Measurements from ENCODE around the gene VAV2.

VAV2 gene

DNA sequence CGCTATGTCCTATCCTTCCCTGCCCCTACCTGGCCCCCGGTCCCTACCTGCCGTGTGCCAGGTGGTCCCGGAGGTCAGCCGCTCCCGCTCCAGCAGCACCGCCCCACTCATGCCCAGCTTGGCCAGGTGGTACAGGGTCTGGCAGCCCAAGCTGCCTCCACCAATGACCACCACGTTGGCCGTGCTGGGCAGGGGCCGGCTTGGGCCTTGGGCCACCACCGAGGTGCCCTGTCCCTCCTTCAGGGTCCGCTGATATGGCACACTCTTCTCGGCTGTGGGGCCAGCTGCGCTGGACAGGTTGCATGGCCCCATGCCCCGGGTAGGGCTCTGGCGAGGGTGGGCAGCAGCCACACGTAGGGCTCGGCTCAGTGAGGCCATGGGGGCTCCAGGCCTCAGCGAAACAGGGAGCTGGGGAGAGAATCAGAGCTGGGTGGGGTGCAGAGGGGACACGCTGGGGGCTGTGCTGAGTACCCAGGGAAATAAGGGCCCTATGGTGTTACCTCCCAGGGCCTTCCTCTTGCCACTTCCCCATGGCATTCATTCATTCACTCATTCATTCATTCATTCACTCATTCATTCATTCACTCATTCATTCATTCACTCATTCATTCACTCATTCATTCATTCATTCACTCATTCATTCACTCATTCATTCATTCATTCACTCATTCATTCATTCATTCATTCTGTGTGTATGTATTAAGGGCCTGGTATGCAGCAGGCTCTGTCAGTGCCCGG, 258.2 kb downstream of the VAV2 start:
- no peak for DNase-seq (ENCODE audit: low read depth in 2 of 3, low spot score in 2 of 3)

DNA sequence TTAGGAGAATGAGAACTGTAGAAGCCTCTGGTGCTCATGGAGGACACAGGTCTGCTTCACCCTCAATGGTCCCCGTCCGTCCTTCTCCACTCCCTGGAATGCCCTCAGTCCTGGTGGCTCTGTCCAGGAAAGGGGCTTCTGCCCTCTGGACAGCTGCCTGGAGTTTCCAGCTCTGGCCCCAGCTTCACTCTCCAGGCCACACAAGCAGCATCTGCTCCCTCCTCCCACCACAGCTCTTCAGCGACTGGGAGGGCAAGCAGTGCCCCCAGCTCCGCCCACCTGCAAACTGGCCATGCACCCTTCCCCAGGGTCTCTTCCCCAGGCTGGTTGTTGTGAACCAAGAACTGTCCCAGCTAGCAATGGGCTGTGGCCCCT, 258.7 kb downstream of the VAV2 start:
- DNase-seq (ENCODE audit: low read depth in 2 of 3, low spot score in 2 of 3), result no peak

DNA sequence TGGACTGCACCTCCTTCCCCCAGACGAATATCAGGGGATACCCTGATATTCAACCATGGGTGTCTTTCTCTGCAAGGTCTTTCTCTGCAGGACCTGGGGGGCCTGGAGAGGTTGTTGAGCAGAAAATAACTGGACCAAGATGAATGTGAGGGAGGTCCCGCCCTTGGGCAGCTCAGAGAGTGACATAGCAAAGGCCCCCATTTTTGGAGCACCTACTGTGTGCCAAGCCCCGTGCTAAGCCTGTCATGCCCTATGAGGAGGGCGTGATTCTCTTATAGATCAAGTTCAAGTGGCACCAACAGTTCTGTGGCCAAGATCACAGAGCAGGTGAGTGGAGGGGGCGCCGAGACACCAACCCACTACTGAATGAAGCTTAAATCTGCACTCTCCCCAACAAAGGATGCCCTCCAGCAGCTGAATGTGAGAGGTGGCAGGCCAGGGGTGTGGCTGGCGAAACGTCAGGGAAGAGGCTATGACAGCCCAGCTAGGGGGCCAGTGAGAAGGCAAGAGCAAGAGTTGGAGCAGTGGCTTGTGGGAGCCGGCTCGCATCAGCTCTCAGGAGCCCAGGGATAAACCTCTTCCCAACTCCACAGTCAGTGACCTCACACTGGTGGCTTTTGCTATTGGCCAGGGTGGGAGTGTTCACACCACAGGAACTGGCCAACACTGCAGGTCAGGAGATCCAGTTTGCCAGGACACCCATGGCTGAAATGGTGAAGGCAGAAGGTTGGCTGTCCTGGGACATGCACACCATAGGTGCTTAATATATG, 259.3 kb downstream of the VAV2 start:
- no peak for DNase-seq (ENCODE audit: low read depth in 2 of 3, low spot score in 2 of 3)

DNA sequence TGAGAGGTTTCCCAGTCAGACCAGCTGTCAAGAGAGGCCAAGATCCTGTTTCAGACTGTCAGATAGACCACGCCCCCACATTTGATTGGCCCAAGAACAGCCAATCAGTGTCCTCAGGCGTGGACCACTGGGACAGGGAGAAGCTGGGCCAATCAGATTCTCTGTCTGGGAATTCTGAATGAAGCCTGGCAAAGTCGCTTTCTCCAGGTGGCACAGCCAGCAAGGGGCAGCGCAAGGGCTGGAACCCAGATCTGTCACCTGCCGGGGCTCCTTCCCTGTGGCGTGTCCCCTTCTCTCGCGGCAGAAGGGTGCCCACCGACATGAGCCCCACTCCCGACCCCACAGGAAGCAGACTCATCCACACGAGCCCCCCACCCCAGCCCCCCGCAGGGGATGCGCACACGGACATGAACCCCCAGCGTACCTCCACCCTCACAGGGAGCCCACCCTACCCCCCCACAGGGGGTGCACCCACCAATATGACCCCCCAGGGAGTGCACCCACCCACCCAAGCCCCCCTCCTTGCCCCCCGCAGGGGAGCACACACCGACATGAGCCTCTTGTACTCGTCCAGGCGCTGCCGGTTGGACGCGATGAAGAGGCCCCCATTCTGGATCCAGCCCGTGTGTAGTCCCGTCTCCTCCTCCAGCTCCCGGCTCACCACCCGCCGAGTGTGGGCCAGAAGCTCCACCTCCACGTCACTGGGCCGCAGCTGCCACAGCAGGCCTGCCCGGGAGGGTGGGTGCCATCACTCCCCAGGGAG, 260.1 kb downstream of the VAV2 start:
- no peak for DNase-seq (ENCODE audit: low read depth in 2 of 3, low spot score in 2 of 3)

DNA sequence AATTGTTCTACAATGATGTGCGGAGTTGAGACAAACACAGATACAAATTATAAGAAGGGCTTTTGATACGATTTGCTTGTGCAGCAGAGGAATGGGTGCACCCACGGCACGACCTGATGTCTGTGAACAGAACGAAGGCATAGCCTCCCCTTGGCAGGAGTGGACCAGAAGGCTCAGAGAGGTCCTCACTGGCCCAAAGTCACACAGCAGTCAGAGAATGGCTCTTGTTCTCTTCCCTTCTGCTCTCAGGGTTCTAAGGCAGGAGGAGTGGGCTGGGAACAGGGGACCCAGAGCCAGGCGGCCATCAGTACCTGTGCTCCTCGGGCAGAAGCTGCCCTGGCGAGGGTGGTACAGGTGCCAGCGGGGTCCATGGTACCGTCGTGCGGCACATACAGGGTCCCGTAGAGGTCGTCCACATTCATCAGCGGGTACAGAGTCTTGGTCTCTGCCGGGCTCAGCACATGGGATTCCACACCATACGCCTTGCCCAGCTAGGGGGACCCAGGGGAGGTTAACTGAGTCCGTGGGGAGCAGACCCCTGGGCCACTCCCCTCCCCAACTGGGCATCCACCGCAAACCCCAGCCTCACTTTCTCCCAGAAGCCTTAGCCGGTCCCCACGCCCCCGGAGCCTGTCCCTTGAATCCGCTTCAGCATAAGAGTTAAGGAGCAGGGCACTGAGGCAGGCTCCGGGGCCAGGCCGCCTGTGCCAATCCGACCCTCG, 261.0 kb downstream of the VAV2 start:
- no peak for DNase-seq (ENCODE audit: low read depth in 2 of 3, low spot score in 2 of 3)

DNA sequence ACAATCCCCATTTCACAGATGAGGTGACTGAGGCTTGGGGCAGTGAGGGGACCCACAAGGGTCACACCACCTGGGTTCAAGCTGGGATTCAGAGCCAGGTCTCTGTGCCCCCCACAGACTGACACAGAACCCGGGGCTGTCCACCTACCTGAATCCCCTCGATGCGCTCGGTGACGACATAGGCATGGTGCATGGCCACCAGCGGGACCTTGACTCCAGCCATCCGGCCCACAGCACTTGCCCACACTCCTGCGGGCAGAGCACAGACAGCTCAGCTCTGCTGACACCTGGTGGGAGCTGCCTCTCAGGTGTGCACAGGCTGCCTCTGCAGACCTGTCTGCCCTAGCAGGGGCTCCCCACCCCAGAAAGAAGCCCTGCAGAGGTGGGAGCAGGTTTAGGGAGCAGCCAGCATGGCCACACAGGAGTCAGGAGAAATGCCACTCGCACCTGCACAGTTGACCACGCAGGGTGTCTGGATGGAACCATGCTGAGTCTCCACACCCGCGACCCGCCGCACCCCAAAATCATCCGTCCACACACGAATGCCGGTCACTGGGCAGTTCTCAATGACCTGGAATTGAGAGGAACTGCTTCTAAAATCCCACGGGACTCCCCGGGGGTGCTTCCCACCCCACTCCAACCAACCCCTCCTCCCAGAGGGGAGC, 262.4 kb downstream of the VAV2 start:
- DNase-seq (ENCODE audit: low read depth in 2 of 3, low spot score in 2 of 3), result no peak

DNA sequence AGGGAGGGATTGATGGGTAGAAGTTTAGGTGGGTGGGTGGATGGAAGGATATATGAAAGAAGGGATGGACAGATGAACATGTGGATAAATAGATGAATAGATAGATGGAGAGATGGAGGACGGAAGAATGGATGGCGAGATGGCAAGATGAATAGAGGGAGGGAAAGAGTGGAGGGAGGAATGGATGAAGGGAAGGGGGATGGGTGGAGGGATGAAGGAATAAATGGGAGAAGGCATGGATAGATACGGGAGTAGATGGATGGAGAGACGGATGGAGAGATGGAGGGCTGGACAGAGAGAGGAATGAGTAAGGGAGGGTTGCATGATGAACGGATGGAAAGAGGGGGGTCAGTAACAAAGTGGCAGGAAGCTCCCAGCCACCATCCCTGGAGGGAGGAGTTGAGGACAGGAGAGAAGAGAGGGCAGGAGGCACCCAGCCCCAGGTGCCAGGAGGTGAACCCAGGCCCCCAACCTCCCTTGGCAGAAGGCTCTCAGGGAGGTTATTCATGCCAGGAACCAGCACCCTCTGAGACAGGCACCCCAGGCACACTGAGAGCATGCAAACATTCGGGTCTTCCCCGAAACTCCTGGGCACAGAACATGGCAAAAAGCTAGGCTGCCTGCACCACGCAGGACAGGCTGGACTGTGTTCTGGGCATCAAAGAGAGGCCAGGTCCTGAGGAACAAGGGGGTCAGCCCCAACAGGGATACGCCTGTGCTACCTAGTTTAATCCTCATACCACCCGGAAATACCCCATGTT, 263.1 kb downstream of the VAV2 start:
- no peak for DNase-seq (ENCODE audit: low read depth in 2 of 3, low spot score in 2 of 3)

DNA sequence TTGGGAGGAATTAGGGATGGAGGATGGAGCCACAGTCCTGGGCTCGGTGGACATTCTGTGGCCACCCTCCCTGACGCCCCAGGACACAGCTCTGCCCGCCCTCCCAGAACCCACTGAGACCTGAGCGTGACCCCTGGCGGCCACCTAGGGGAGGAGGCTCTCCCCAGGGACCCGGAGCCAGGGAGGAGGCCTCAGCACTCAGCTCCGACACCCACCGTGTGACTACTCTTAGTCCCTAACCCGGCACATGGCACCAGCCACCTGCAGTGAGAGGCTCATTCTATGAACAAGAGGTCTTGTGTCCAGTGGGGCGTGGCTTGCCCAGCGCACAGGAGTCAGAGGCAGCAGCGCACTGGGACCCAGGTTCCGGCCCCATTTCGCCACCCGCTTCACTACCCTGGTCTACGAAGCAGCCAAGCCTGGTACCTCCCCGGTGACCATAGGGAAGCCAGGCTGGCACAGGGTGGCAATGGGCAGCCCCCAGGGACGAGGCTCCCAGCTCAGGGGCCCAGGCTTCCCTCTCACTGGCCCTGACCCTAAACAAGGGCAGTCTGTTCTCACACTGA, 264.2 kb downstream of the VAV2 start:
- no peak for DNase-seq (ENCODE audit: low read depth in 2 of 3, low spot score in 2 of 3)

DNA sequence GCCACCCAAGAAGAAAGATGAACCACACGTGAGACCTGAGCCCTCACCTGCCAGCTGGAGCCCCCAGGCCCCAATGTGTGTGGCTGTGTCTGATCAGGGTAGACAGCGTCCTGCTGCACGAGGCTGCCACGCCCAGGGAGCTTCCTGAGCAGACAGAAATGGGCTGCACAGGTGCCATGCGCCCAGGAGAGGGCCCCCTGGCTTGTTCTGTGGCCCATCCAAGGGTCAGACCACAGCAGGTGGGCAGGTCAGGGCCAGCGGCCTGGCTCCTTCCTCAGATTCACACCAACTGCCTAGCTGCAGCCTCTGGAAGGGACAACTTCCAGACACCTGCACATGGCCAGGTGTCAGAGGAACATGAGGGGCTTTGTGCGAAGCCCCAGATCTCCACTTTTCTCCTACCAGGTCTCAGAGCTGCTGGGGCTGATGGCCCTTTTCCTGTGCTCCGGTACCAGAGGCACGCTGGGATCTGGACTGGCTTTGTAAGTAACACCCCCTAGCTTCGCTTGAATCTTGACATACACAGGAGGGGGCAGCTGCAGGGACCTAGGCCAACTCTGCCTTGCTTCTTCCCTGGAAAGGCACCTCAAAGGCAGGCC, 264.7 kb downstream of the VAV2 start:
- DNase-seq (ENCODE audit: low read depth in 2 of 3, low spot score in 2 of 3), result no peak

DNA sequence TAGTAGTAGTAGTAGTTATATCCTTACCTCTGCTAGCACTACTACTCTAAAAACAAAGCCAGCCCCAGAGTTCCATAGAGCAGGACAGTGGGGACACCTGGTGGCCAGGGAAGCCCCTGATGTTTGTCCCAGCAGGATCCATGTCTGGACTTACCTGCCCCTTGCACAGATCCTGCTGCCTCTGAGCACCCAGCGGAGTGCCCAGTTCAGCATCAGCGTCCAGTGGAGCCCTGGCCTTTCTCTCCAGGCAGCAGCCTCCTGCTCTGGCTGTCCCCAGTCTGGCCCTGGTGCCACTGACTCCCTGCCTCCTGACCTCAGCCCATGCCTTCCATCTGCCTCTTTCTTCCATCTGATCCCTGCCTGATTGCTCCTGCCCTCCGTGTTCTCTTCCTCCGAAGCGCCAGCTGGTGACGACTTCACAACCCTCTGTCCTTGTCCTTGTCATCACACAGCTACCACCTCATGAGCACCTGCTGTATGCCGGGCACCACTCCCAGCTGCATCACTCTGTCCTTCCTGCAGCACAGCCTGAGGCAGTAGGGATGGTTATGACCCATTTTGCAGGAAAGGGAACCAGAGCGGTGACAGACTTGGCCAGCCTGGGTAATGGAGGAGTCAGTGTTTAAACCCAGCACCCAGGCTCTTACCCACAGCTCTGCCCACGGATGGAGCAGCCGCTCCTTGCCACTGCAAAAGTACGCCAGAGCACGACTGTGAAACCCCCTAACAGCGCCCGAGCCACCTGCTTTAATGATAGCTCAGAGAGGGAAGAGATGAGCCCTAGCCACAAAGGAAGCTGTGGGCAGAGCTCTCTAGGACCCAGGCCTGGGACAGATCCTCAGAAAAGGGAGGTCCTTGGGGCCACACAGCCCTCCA, 265.5 kb downstream of the VAV2 start:
- DNase-seq (ENCODE audit: low read depth in 2 of 3, low spot score in 2 of 3), result peak in 1 of 3 experiments; percentile 25

DNA sequence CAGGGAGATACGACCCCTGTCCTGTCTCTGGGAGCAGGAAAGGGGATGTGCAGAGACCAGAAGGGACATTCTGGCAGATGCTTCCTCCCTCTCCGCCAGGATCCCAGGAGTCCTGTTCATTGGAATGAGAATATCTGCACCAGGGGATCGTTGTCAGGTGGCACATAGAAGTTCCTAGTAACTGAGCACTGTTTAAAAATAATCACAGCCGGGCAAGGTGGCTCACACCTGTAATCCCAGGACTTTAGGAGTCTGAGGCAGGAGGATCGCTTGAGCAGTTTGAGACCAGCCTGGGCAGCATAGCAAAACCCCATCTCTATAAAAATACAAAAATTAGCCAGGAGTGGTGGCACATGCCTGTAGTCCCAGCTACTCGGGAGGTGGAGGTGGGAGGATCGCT, 266.2 kb downstream of the VAV2 start:
- no peak for DNase-seq (ENCODE audit: low read depth in 2 of 3, low spot score in 2 of 3)

DNA sequence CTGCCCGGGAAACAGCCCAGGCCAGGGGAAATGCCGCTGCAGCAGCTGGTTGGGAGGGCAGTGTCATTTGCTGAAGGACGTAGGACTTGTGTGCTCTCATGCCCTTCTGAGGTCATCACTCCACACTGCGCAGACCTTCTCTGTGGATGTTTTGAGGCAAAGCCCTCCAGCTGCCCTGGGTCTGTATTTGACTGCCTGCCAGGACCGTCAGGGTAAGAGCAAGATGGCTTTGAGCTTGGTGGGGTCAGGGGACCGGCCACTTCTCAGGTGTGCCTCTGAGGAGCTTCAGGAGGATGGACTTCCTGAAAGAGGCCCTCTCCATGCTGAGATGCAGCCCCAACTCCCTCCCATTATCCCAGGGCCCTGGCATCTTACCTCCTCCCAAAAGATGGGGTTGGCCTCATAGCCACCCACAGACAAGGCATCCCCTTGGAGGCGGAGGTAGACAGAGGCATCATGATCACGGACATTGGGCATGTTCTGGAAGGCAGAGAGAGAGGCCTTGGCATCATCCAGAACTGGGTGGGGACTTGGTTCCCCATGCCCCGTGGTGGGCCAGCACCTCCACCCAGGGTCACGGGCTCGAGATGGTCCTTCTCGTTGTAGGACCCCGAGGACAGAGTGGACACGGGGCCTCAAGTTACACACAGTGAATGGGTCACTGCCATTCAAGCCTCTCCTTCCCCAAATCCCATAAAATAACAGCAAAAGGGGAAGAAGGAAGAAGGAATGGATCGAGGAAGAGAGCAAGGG, 273.4 kb downstream of the VAV2 start:
- DNase-seq (ENCODE audit: low read depth in 2 of 3, low spot score in 2 of 3), result no peak

DNA sequence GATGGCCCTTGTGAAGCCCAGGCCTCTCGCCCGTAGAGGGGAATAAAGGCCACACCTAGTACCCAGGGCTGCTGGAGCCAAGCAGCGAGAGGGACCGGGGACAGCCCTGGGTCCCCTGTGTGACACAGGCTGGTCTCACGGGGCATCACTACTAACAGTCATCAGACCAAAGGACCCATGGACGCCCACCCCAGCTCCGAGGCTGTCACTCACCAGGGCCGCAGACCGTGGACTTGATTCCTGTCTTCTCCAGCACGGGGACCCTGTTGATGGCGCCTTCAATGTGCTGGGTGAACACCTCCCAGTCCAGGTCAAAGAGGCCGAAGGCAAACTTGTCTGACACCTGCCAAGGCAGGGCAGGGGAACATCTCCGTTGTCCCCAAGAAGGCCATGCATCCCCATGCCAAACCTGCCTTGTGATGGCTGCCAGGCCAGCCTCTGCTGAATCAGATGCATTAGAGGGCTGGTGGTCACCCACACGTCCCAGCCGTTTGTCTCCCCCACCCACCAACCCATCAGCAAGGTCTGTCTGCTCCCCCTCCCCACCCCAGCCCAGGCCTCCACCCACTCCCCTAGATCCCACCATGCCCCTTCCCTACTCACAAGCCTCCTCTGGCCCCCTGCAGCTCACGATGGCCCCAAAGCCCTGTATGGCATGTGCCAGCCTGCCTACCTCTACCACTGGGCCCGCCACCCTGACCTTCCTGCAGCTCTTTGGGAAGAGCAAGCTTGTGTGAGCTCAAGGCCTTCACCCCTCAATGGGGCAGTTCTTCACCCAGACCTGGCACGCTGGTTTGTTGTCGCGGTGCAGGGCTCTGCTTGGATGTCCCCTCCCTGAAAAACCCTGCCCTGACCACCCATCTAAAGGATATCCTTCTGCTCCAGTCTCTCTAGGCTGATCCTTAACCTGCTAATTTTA, 274.8 kb downstream of the VAV2 start:
- no peak for DNase-seq (ENCODE audit: low read depth in 2 of 3, low spot score in 2 of 3)

DNA sequence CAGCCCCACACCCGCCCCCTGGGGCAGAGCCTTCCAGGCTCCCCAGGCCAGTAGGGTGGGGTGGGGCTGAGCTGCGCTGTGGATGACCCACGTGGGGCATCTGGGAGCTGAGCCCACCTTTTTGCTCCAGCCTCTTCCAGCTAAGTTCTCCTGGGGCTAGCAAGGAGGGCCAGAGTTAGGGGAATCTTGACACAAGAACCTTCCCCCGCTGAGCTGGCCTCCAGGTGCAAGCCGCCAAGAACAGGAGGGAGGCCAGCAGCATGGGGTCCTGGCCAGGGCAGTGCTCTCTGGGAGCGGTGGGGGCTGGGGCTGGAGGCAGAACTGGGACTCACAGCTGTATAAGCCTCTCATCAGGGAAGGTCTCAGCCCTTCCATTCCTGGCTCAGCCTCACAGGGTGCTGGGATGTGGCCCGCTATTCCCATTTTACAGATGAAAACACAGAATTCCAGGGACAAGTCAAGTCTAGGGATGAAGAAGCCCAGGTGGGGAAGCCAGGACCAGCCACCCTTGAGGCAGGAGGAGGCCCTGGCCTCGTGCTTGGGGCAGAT, 275.5 kb downstream of the VAV2 start:
- no peak for DNase-seq (ENCODE audit: low read depth in 2 of 3, low spot score in 2 of 3)

DNA sequence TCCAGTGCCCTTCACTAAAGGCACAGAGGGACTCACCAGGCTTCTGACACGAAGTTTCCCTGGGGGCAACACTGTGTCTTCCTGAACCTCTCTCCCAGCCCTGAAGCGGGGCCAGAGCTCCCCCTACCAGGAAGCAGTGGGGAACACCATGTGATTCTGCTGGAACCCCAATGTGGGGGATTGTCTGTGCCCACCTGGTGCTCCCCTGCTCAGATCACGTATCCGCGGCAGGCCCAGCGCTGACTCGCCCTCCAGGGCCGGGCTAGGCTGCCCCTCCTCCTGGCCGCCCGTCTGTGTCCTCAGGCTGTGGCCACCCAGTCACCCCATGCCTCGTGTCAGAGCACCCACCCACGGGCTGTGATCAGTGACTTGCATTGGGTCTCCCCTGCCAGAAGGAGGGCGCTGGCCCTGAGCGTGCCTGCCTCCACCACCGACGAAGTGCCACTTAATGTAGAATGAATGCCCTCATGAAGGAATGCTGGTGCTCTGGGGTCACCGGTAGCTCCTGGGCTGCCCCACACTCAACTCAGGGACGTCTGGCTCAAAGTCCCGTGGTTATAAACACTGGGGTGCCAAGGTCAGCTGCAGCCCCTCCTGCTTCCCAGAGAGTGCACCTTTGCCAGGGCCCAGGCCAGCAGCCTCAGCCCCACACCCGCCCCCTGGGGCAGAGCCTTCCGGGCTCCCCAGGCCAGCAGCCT, 276.1 kb downstream of the VAV2 start:
- DNase-seq (ENCODE audit: low read depth in 2 of 3, low spot score in 2 of 3), result no peak

Measured in activated CD8-positive, alpha-beta memory T cell treated with anti-CD3 and anti-CD28 coated beads for 48 hours (primary cell).